Activated naive CD8-positive, alpha-beta T cell (primary cell): ENCODE data around the gene EDAR.

Experiments used
- H3K27ac Mint-ChIP-seq: one replicate; pipeline ENCODE4 v1.8.0; 2021; ENCODE audit warnings: mixed read lengths
- H3K27me3 Mint-ChIP-seq: one replicate; pipeline ENCODE4 v1.8.0; 2021; ENCODE audit warnings: mixed read lengths
- H3K36me3 Mint-ChIP-seq: one replicate; pipeline ENCODE4 v1.8.0; 2021; ENCODE audit warnings: mixed read lengths
- H3K4me1 Mint-ChIP-seq: one replicate; pipeline ENCODE4 v1.8.0; 2021; ENCODE audit warnings: low read depth, mixed read lengths
- H3K4me3 Mint-ChIP-seq: one replicate; pipeline ENCODE4 v1.8.0; 2021; ENCODE audit warnings: mild to moderate bottlenecking, mixed read lengths
- H3K9me3 Mint-ChIP-seq: one replicate; pipeline ENCODE4 v1.8.0; 2021; ENCODE audit warnings: low read depth, mixed read lengths

The EDAR gene

GRCh38 chr2:108909275-108909823 is 79.7 kb downstream of the EDAR start:
- Mint-ChIP-seq H3K27me3 (no peaks in the 10 kb centered on the region), H3K4me3 (no peak overlapping the region), H3K36me3 (peaks cover 2% of the 10 kb centered on the region), H3K27ac (no peak overlapping the region), H3K4me1 (peaks cover 5% of the 10 kb centered on the region), H3K9me3 (no peaks in the 10 kb centered on the region)

- Mint-ChIP-seq H3K4me1 (peaks cover 5% of the 10 kb centered on the region), H3K9me3 (no peaks in the 10 kb centered on the region)
Measured at GRCh38 chr2:108908713-108909070, 80.3 kb downstream of the EDAR start.

GRCh38 chr2:108907822-108908712 is 81.0 kb downstream of the EDAR start:
- Mint-ChIP-seq H3K4me3 (no peak overlapping the region), H3K27me3 (no peaks in the 10 kb centered on the region), H3K9me3 (no peaks in the 10 kb centered on the region), H3K36me3 (peaks cover 2% of the 10 kb centered on the region), H3K4me1 (peaks cover 5% of the 10 kb centered on the region), H3K27ac (no peak overlapping the region)

More at GRCh38 chr2:108908713-108909070, 80.3 kb downstream of the EDAR start:
- Mint-ChIP-seq H3K36me3 (peaks cover 2% of the 10 kb centered on the region), H3K27me3 (no peaks in the 10 kb centered on the region), H3K27ac (no peak overlapping the region), H3K4me3 (no peak overlapping the region)

GRCh38 chr2:108906403-108907077 is 82.5 kb downstream of the EDAR start:
- Mint-ChIP-seq H3K27ac (no peak overlapping the region), H3K4me1 (peaks cover 5% of the 10 kb centered on the region), H3K27me3 (no peaks in the 10 kb centered on the region), H3K4me3 (no peak overlapping the region), H3K9me3 (no peaks in the 10 kb centered on the region), H3K36me3 (peaks cover 9% of the 10 kb centered on the region)

- H3K36me3 Mint-ChIP-seq, result peaks cover 14% of the 10 kb centered on the region
- no peaks in the 10 kb centered on the region for H3K27me3 Mint-ChIP-seq
- H3K27ac Mint-ChIP-seq, result no peak overlapping the region
- peaks cover 5% of the 10 kb centered on the region for H3K4me1 Mint-ChIP-seq
- no peaks in the 10 kb centered on the region for H3K9me3 Mint-ChIP-seq
- H3K4me3 Mint-ChIP-seq, result no peak overlapping the region
Measured at GRCh38 chr2:108905906-108906305, 83.1 kb downstream of the EDAR start.

- H3K4me1 Mint-ChIP-seq, result peaks cover 5% of the 10 kb centered on the region
- H3K36me3 Mint-ChIP-seq, result peaks cover 20% of the 10 kb centered on the region
- H3K9me3 Mint-ChIP-seq, result no peaks in the 10 kb centered on the region
- H3K27me3 Mint-ChIP-seq, result no peaks in the 10 kb centered on the region
- H3K4me3 Mint-ChIP-seq, result no peak overlapping the region
- H3K27ac Mint-ChIP-seq, result no peak overlapping the region
Measured at GRCh38 chr2:108905176-108905575, 83.8 kb downstream of the EDAR start.

- H3K4me1 Mint-ChIP-seq, result peaks cover 4% of the 10 kb centered on the region
- H3K9me3 Mint-ChIP-seq, result no peaks in the 10 kb centered on the region
- peaks cover 20% of the 10 kb centered on the region for H3K36me3 Mint-ChIP-seq
- H3K4me3 Mint-ChIP-seq, result no peak overlapping the region
- H3K27ac Mint-ChIP-seq, result no peak overlapping the region
- no peaks in the 10 kb centered on the region for H3K27me3 Mint-ChIP-seq
Measured at GRCh38 chr2:108904680-108905079, 84.3 kb downstream of the EDAR start.

GRCh38 chr2:108898315-108899082 is 90.5 kb downstream of the EDAR start:
- H3K36me3 Mint-ChIP-seq, result peaks cover 54% of the 10 kb centered on the region
- H3K9me3 Mint-ChIP-seq, result peaks cover 6% of the 10 kb centered on the region
- H3K4me3 Mint-ChIP-seq, result no peak overlapping the region
- H3K4me1 Mint-ChIP-seq, result no peaks in the 10 kb centered on the region
- no peak overlapping the region for H3K27ac Mint-ChIP-seq
- H3K27me3 Mint-ChIP-seq, result no peaks in the 10 kb centered on the region

- Mint-ChIP-seq H3K4me3 (no peak overlapping the region), H3K27me3 (no peaks in the 10 kb centered on the region), H3K4me1 (no peaks in the 10 kb centered on the region), H3K9me3 (peaks cover 7% of the 10 kb centered on the region), H3K36me3 (peaks cover 54% of the 10 kb centered on the region), H3K27ac (no peak overlapping the region)
Measured at GRCh38 chr2:108896741-108897140, 92.3 kb downstream of the EDAR start.

GRCh38 chr2:108895188-108895587 is 93.8 kb downstream of the EDAR start:
- Mint-ChIP-seq H3K36me3 (peaks cover 50% of the 10 kb centered on the region), H3K27ac (no peak overlapping the region), H3K9me3 (peaks cover 10% of the 10 kb centered on the region), H3K27me3 (no peaks in the 10 kb centered on the region), H3K4me1 (no peaks in the 10 kb centered on the region), H3K4me3 (no peak overlapping the region)

- Mint-ChIP-seq H3K27me3 (no peaks in the 10 kb centered on the region), H3K4me3 (no peak overlapping the region), H3K36me3 (peaks cover 51% of the 10 kb centered on the region), H3K9me3 (peaks cover 10% of the 10 kb centered on the region), H3K27ac (no peak overlapping the region), H3K4me1 (no peaks in the 10 kb centered on the region)
Measured at GRCh38 chr2:108894766-108895165, 94.3 kb downstream of the EDAR start.

GRCh38 chr2:108893277-108893676 is 95.7 kb downstream of the EDAR start:
- Mint-ChIP-seq H3K4me1 (no peaks in the 10 kb centered on the region), H3K27ac (no peak overlapping the region), H3K9me3 (peaks cover 19% of the 10 kb centered on the region), H3K27me3 (no peaks in the 10 kb centered on the region), H3K36me3 (peaks cover 52% of the 10 kb centered on the region), H3K4me3 (no peak overlapping the region)

- Mint-ChIP-seq H3K27me3 (no peaks in the 10 kb centered on the region), H3K4me3 (no peak overlapping the region), H3K36me3 (peaks cover 39% of the 10 kb centered on the region), H3K27ac (no peak overlapping the region), H3K9me3 (peaks cover 32% of the 10 kb centered on the region), H3K4me1 (no peaks in the 10 kb centered on the region)
Measured at GRCh38 chr2:108889907-108890306, 99.1 kb downstream of the EDAR start.

- no peak overlapping the region for H3K4me3 Mint-ChIP-seq
- peaks cover 34% of the 10 kb centered on the region for H3K9me3 Mint-ChIP-seq
- H3K27me3 Mint-ChIP-seq, result no peaks in the 10 kb centered on the region
- H3K27ac Mint-ChIP-seq, result no peak overlapping the region
- peaks cover 19% of the 10 kb centered on the region for H3K36me3 Mint-ChIP-seq
- H3K4me1 Mint-ChIP-seq, result no peaks in the 10 kb centered on the region
Measured at GRCh38 chr2:108884619-108885018, 104.4 kb downstream of the EDAR start.

GRCh38 chr2:108878276-108878675 is 110.7 kb downstream of the EDAR start:
- H3K4me3 Mint-ChIP-seq, result no peak overlapping the region
- H3K9me3 Mint-ChIP-seq, result peaks cover 18% of the 10 kb centered on the region
- H3K36me3 Mint-ChIP-seq, result peaks cover 26% of the 10 kb centered on the region
- H3K27ac Mint-ChIP-seq, result no peak overlapping the region
- no peaks in the 10 kb centered on the region for H3K4me1 Mint-ChIP-seq
- H3K27me3 Mint-ChIP-seq, result no peaks in the 10 kb centered on the region
